Measurements from ENCODE around the gene EPG5. TPM values are rescaled to one million over a fixed set of nuclear protein-coding genes. Genes with fewer than 3 reads are reported as not detected.

Gene EPG5
- total and polyA plus RNA-seq, 2 of the 4 experiments (the other 2 are of a cell fraction) = 37.3 to 114 TPM

- no peak overlapping the region for H2BK15ac ChIP-seq (ENCODE audit: low read depth, low read length)
- H3K4ac ChIP-seq (ENCODE audit: low read depth, low read length) = no peak overlapping the region
- peaks cover 53% of the 10 kb centered on the region for H3K36me3 ChIP-seq (ENCODE audit: control insufficient read depth, insufficient read depth, low read length)
- H2AK5ac ChIP-seq (ENCODE audit: low read depth, low read length) = no peak overlapping the region
- H2BK20ac ChIP-seq (ENCODE audit: low read depth, low read length) = no peak overlapping the region
- H3K56ac ChIP-seq (ENCODE audit: extremely low read depth, insufficient read depth, low read length) = no peak overlapping the region
- no peak overlapping the region for H4K5ac ChIP-seq (ENCODE audit: low read depth, low read length)
- H4K8ac ChIP-seq (ENCODE audit: low read depth in 2 of 2, low read length in 2 of 2) = no peak overlapping the region
- ATAC-seq (ENCODE audit: low read depth) (no peak), DNase-seq (peak; percentile 62)
- H3K4me1 ChIP-seq (ENCODE audit: control insufficient read depth, insufficient read depth, low read length) = peaks cover 2% of the 10 kb centered on the region; the same call in 1 of the 2 replicates
- no TSS peak for BruUV-seq (replicated peaks)
- H3K23ac ChIP-seq (ENCODE audit: low read depth, low read length) = no peak overlapping the region
- H3K18ac ChIP-seq (ENCODE audit: low read depth, low read length) = no peak overlapping the region
- no peaks in the 10 kb centered on the region; the same call in 1 of the 2 replicates for H3K9me1 ChIP-seq (ENCODE audit: insufficient read depth, low read length)
- no peak overlapping the region for H2AFZ ChIP-seq (replicated peaks; ENCODE audit: low read length, poor library complexity)
- dilution Hi-C loops (cut with HindIII; ENCODE audit: low sequenced_read_pairs, unreplicated experiment) (no loop called here), in situ Hi-C loops (cut with MboI; ENCODE audit: low sequenced_read_pairs) (no loop called here), intact Hi-C loops (cut with micrococcal nuclease) (no loop called here)
- no peak overlapping the region for H3K27ac ChIP-seq (ENCODE audit: insufficient read depth, low read length)
- TF ChIP-seq RAD21 (IDR thresholded peaks at IDR 0.05; ENCODE audit: low read length) = no peak
- TF ChIP-seq, protein P1, sequence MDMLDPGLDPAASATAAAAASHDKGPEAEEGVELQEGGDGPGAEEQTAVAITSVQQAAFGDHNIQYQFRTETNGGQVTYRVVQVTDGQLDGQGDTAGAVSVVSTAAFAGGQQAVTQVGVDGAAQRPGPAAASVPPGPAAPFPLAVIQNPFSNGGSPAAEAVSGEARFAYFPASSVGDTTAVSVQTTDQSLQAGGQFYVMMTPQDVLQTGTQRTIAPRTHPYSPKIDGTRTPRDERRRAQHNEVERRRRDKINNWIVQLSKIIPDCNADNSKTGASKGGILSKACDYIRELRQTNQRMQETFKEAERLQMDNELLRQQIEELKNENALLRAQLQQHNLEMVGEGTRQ (IDR thresholded peaks at IDR 0.05; ENCODE audit: low read depth, low read length) = peak; percentile 38; the same call in 1 of the 2 replicates
- no peak overlapping the region for H3K4me2 ChIP-seq (ENCODE audit: low read depth, low read length)
- ChIA-PET POLR2A (ENCODE audit: unreplicated experiment) (no interaction called here), CTCF (no interaction called here)
- no CpG with 5 or more reads among the region's 4 CpGs for WGBS, 2 experiments (ENCODE audit: extremely low coverage in 2 of 2, insufficient read length in 1 of 2)
- H2BK120ac ChIP-seq (ENCODE audit: low read depth, low read length) = no peak overlapping the region
- no peak overlapping the region for H2BK5ac ChIP-seq (ENCODE audit: low read depth, low read length, poor library complexity, severe bottlenecking)
- no peaks in the 10 kb centered on the region for H4K20me1 ChIP-seq (ENCODE audit: insufficient read depth, low read length)
- H4K91ac ChIP-seq (ENCODE audit: insufficient read depth, low read depth, low read length) = no peak overlapping the region
- no peak overlapping the region for H3K14ac ChIP-seq (replicated peaks; ENCODE audit: low read depth, low read length)
- no peaks in the 10 kb centered on the region for H3K27me3 ChIP-seq (ENCODE audit: control insufficient read depth, insufficient read depth, low read length)
- no peak overlapping the region for H3K9ac ChIP-seq (ENCODE audit: low read depth, low read length)
- no peak overlapping the region for H3K4me3 ChIP-seq (ENCODE audit: insufficient read depth, low read depth, low read length)
- no peak overlapping the region for H2AK9ac ChIP-seq (replicated peaks; ENCODE audit: low read depth, low read length, poor library complexity)
- H3K79me1 ChIP-seq (ENCODE audit: low read depth in 1 of 2, low read length in 2 of 2) = peaks cover 31 to 35% of the 10 kb centered on the region in 2 experiments
- H3K9me3 ChIP-seq (ENCODE audit: control insufficient read depth, insufficient read depth, low read length) = no peaks in the 10 kb centered on the region
Observed at GRCh38 chr18:45920367-45920766, 46.8 kb downstream of the EPG5 start.

Measured in IMR-90 (cell line).